Measurements from ENCODE around the gene CD82. TPM values are rescaled to one million over a fixed set of nuclear protein-coding genes. Genes with fewer than 3 reads are reported as not detected.

CD82 gene
- total RNA-seq, 1 donor from 2014 or later = 8.8 TPM

DNA sequence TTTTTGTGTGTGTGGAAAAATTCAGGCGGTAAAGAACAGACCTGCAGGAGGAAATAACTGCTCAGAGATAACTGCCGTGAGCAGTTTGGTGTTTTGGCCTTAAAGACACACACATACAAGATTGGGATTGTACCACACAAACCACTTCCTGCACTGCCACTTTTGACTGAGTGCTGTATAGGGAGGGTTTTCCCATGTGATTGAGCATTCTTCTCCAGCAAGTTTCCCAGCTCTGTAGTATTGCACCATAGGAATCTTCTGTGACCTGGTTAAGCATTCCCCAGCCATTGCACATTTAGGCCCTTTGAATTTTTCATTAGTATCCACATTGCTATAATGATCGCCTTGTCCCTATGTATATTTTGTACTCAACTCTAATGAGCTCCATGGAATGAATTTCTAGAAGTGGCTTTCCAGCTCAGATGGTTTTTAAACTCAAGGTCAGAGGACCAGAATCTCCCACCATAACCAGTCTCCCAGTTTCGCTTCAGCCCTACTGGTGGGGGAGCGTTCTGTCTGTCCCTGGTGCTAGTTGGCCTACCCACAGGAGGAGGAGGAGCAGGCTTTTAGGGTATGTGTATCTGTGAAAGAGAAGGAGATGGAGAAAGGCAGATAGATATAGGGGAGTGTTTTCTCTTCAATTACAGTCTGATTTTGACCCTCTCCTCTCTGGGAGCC, 9.3 kb downstream of the CD82 start:
- H3K27me3 ChIP-seq = no peaks in the 10 kb centered on the region
- Mint-ChIP-seq H3K4me1 (peaks cover 73% of the 10 kb centered on the region), H3K4me3 (no peak overlapping the region), H3K36me3 (peaks cover 14% of the 10 kb centered on the region), H3K9me3 (no peaks in the 10 kb centered on the region), H3K27me3 (ENCODE audit: insufficient read depth, low read depth) (peaks cover 8% of the 10 kb centered on the region), H3K27ac (peak overlapping the region; percentile 84)
- H3F3A ChIP-seq (ENCODE audit: low read depth) = peaks cover 9% of the 10 kb centered on the region
- DNase-seq (ENCODE audit: low spot score) = no peak
- no peak overlapping the region for H3K4me2 ChIP-seq
- no peak overlapping the region for H3K4me3 ChIP-seq
- no peaks in the 10 kb centered on the region for H3K36me3 ChIP-seq
- TF ChIP-seq CTCF (IDR thresholded peaks at IDR 0.05) (no peak), EZH2phosphoT487 (IDR thresholded peaks at IDR 0.05) (no peak), EZH2 (IDR thresholded peaks at IDR 0.05) (no peak)
- no peaks in the 10 kb centered on the region for H4K20me1 ChIP-seq (ENCODE audit: low read depth)
- no peak overlapping the region for H2AFZ ChIP-seq (replicated peaks)
- H3K27ac ChIP-seq = no peak overlapping the region
- H3K79me2 ChIP-seq (ENCODE audit: low read depth) = no peaks in the 10 kb centered on the region
- H3K4me1 ChIP-seq = peaks cover 23% of the 10 kb centered on the region
- H3K9ac ChIP-seq = no peak overlapping the region
- no peaks in the 10 kb centered on the region for H3K9me3 ChIP-seq (ENCODE audit: low read depth)

GRCh38 chr11:44575288-44575672, 9.8 kb downstream of the CD82 start:
- Mint-ChIP-seq H3K27ac (peak overlapping the region; percentile 84), H3K4me1 (peaks cover 72% of the 10 kb centered on the region), H3K36me3 (peaks cover 14% of the 10 kb centered on the region), H3K9me3 (no peaks in the 10 kb centered on the region), H3K27me3 (ENCODE audit: insufficient read depth, low read depth) (peaks cover 10% of the 10 kb centered on the region), H3K4me3 (no peak overlapping the region)
- Histone ChIP-seq H3F3A (ENCODE audit: low read depth) (peaks cover 9% of the 10 kb centered on the region), H3K9me3 (ENCODE audit: low read depth) (no peaks in the 10 kb centered on the region), H3K79me2 (ENCODE audit: low read depth) (no peaks in the 10 kb centered on the region), H3K27me3 (no peaks in the 10 kb centered on the region), H3K4me3 (no peak overlapping the region), H3K9ac (no peak overlapping the region), H2AFZ (replicated peaks) (no peak overlapping the region), H3K4me2 (no peak overlapping the region), H3K4me1 (peaks cover 26% of the 10 kb centered on the region), H3K36me3 (no peaks in the 10 kb centered on the region), H3K27ac (no peak overlapping the region), H4K20me1 (ENCODE audit: low read depth) (no peaks in the 10 kb centered on the region)
- TF ChIP-seq CTCF (IDR thresholded peaks at IDR 0.05) (no peak), EZH2phosphoT487 (IDR thresholded peaks at IDR 0.05) (no peak), EZH2 (IDR thresholded peaks at IDR 0.05) (no peak)
- no peak for DNase-seq (ENCODE audit: low spot score)

- Histone ChIP-seq H3K4me3 (no peak overlapping the region), H4K20me1 (ENCODE audit: low read depth) (no peaks in the 10 kb centered on the region), H2AFZ (replicated peaks) (no peak overlapping the region), H3K27ac (no peak overlapping the region), H3K79me2 (ENCODE audit: low read depth) (no peaks in the 10 kb centered on the region), H3F3A (ENCODE audit: low read depth) (peaks cover 9% of the 10 kb centered on the region), H3K9ac (no peak overlapping the region), H3K9me3 (ENCODE audit: low read depth) (no peaks in the 10 kb centered on the region), H3K36me3 (no peaks in the 10 kb centered on the region), H3K4me1 (peaks cover 31% of the 10 kb centered on the region), H3K27me3 (no peaks in the 10 kb centered on the region), H3K4me2 (no peak overlapping the region)
- peaks cover 14% of the 10 kb centered on the region for H3K36me3 Mint-ChIP-seq
- peaks cover 10% of the 10 kb centered on the region for H3K27me3 Mint-ChIP-seq (ENCODE audit: insufficient read depth, low read depth)
- no peaks in the 10 kb centered on the region for H3K9me3 Mint-ChIP-seq
- H3K4me1 Mint-ChIP-seq = peaks cover 65% of the 10 kb centered on the region
- no peak overlapping the region for H3K27ac Mint-ChIP-seq
- no peak overlapping the region for H3K4me3 Mint-ChIP-seq
- no peak for DNase-seq (ENCODE audit: low spot score)
- TF ChIP-seq EZH2 (IDR thresholded peaks at IDR 0.05) = no peak
- TF ChIP-seq EZH2phosphoT487 (IDR thresholded peaks at IDR 0.05) = no peak
- TF ChIP-seq CTCF (IDR thresholded peaks at IDR 0.05) = no peak
Observed at GRCh38 chr11:44575962-44576361, 10.5 kb downstream of the CD82 start.
